ENCODE data around the gene C1RL. TPM values are rescaled to one million over a fixed set of nuclear protein-coding genes. Genes with fewer than 3 reads are reported as not detected.

The C1RL gene
- total and polyA plus RNA-seq, 4 donors, result 67.5 to 188 (median 124) TPM

DNA sequence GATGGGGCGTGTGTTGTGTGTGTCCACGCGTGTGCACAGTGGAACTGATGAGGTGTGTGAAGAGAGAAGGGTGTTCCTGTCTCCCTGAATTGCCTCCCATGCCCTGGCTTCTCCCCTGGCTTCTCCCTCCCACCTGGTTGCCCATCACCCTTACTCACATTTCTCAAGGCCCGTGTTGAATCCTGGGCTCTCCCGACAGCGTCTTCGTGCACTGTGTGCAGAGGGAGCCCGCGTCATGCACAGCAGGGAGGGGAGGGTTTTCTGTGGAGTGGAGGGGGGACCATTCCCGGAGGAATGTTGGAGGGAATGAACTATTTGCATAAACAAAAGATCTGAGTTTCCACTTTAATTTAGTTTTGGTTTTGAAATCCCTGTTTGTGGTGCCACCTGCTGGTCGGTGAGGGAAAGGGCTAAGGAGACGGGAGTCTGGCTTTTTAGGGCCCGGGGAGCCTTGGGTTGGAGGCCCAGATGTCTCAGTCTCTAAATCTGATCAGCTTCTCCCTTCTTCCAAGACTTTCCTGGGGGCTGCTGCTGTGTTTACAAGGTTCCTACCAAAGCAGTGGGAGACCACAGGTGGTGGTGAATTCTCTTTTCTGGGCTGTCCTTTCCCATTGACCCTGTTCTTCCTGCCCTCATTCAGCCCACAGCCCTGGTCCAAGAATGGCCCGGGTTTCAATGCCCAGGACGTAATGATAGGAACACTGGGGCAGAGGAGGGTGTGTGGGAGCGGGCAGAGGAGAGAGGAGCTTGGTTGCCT lies 16.6 kb downstream of the C1RL start, which contains the start of gene C1R (continued):
- TF ChIP-seq, protein P1, sequence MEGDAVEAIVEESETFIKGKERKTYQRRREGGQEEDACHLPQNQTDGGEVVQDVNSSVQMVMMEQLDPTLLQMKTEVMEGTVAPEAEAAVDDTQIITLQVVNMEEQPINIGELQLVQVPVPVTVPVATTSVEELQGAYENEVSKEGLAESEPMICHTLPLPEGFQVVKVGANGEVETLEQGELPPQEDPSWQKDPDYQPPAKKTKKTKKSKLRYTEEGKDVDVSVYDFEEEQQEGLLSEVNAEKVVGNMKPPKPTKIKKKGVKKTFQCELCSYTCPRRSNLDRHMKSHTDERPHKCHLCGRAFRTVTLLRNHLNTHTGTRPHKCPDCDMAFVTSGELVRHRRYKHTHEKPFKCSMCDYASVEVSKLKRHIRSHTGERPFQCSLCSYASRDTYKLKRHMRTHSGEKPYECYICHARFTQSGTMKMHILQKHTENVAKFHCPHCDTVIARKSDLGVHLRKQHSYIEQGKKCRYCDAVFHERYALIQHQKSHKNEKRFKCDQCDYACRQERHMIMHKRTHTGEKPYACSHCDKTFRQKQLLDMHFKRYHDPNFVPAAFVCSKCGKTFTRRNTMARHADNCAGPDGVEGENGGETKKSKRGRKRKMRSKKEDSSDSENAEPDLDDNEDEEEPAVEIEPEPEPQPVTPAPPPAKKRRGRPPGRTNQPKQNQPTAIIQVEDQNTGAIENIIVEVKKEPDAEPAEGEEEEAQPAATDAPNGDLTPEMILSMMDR (IDR thresholded peaks at IDR 0.05; ENCODE audit: low read depth, low read length, missing input control), result peak; percentile 99

DNA sequence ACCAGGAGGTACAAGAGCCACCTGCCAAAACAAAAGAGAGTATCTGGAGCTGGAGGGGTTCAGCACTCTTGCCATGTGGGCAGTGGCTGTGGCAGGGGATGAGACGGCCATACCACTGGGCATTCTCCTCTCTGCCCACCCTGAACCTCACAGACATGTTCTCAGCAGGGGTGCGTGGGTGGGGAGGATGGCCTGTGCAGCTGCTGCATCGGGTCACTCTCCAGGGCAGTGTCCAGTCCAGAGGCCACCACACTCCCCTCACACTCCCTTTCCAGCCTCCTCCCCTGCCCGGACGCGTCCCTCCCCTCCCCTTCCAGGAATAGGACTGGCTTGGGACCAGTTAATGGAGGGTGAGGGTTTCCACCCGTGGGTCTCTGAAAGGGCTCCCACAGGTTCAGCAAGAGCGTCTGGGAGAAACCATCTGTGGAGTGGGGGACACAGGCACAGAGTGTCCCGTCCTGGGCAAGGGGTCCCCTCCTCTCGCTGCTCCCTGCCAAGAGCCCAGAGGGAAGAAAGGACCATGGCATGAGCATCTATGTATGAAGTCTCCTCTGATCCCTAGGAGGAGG lies 17.3 kb downstream of the C1RL start:
- peaks cover 2 to 28% (median 21%) of the 10 kb centered on the region in 4 donors for H3K36me3 ChIP-seq (ENCODE audit: control insufficient read depth in 4 of 4, insufficient read depth in 3 of 4, low read depth in 1 of 4, low read length in 3 of 4)
- peak overlapping the region; percentile 63 to 87 (median 66) for H3K4me3 ChIP-seq (ENCODE audit: low read depth in 1 of 3, low read length in 3 of 3)
- H3K4me1 ChIP-seq (ENCODE audit: control insufficient read depth in 4 of 4, insufficient read depth in 4 of 4, low read length in 3 of 4), result peaks cover 8 to 43% (median 33%) of the 10 kb centered on the region in 4 donors
- no peaks in the 10 kb centered on the region for H3K27me3 ChIP-seq (ENCODE audit: control insufficient read depth in 4 of 4, insufficient read depth in 4 of 4, low read length in 3 of 4)
- DNase-seq (ENCODE audit: low spot score), result no peak
- WGBS, result 18% methylated on average over 10 of the region's 10 CpGs
- H3K27ac ChIP-seq (ENCODE audit: low read depth in 1 of 2, low read length in 2 of 2), result peak overlapping the region; percentile 64 to 89
- TF ChIP-seq FOXA2 (IDR thresholded peaks at IDR 0.05), result no peak
- TF ChIP-seq YY1 (IDR thresholded peaks at IDR 0.05), result peak; percentile 81
- TF ChIP-seq FOXA1 (IDR thresholded peaks at IDR 0.05), result no peak
- TF ChIP-seq EGR1 (IDR thresholded peaks at IDR 0.05; ENCODE audit: low read depth in 2 of 2), result peak; percentile 99
- peak in 1 of 2 donors; percentile 41 for TF ChIP-seq RAD21 (IDR thresholded peaks at IDR 0.05)
- peak; percentile 74 for TF ChIP-seq TAF1 (conservative IDR thresholded peaks at IDR 0.05)
- TF ChIP-seq, protein P1 (IDR thresholded peaks at IDR 0.05; ENCODE audit: low read depth, low read length, missing input control), result no peak
- TF ChIP-seq SP1 (IDR thresholded peaks at IDR 0.05), result peak; percentile 81
- TF ChIP-seq, protein P2, sequence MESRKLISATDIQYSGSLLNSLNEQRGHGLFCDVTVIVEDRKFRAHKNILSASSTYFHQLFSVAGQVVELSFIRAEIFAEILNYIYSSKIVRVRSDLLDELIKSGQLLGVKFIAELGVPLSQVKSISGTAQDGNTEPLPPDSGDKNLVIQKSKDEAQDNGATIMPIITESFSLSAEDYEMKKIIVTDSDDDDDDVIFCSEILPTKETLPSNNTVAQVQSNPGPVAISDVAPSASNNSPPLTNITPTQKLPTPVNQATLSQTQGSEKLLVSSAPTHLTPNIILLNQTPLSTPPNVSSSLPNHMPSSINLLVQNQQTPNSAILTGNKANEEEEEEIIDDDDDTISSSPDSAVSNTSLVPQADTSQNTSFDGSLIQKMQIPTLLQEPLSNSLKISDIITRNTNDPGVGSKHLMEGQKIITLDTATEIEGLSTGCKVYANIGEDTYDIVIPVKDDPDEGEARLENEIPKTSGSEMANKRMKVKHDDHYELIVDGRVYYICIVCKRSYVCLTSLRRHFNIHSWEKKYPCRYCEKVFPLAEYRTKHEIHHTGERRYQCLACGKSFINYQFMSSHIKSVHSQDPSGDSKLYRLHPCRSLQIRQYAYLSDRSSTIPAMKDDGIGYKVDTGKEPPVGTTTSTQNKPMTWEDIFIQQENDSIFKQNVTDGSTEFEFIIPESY (IDR thresholded peaks at IDR 0.05), result no peak
- TF ChIP-seq, protein P3, sequence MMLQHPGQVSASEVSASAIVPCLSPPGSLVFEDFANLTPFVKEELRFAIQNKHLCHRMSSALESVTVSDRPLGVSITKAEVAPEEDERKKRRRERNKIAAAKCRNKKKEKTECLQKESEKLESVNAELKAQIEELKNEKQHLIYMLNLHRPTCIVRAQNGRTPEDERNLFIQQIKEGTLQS (IDR thresholded peaks at IDR 0.05), result peak; percentile 6
- TF ChIP-seq, protein P4, sequence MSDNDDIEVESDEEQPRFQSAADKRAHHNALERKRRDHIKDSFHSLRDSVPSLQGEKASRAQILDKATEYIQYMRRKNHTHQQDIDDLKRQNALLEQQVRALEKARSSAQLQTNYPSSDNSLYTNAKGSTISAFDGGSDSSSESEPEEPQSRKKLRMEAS (IDR thresholded peaks at IDR 0.05), result no peak
- peak; percentile 60 to 66 for TF ChIP-seq JUND (IDR thresholded peaks at IDR 0.05)
- peak; percentile 84 for TF ChIP-seq NR2F2 (IDR thresholded peaks at IDR 0.05)
- TF ChIP-seq RXRA (IDR thresholded peaks at IDR 0.05), result peak; percentile 90
- peak; percentile 82 for TF ChIP-seq HNF4G (IDR thresholded peaks at IDR 0.05)
- peak; percentile 95 to 97 for TF ChIP-seq HNF4A (conservative IDR thresholded peaks at IDR 0.05)
- no peak for TF ChIP-seq GABPA (IDR thresholded peaks at IDR 0.05 in 1 of 2, conservative IDR thresholded peaks at IDR 0.05 in 1 of 2)
- TF ChIP-seq, protein P5, sequence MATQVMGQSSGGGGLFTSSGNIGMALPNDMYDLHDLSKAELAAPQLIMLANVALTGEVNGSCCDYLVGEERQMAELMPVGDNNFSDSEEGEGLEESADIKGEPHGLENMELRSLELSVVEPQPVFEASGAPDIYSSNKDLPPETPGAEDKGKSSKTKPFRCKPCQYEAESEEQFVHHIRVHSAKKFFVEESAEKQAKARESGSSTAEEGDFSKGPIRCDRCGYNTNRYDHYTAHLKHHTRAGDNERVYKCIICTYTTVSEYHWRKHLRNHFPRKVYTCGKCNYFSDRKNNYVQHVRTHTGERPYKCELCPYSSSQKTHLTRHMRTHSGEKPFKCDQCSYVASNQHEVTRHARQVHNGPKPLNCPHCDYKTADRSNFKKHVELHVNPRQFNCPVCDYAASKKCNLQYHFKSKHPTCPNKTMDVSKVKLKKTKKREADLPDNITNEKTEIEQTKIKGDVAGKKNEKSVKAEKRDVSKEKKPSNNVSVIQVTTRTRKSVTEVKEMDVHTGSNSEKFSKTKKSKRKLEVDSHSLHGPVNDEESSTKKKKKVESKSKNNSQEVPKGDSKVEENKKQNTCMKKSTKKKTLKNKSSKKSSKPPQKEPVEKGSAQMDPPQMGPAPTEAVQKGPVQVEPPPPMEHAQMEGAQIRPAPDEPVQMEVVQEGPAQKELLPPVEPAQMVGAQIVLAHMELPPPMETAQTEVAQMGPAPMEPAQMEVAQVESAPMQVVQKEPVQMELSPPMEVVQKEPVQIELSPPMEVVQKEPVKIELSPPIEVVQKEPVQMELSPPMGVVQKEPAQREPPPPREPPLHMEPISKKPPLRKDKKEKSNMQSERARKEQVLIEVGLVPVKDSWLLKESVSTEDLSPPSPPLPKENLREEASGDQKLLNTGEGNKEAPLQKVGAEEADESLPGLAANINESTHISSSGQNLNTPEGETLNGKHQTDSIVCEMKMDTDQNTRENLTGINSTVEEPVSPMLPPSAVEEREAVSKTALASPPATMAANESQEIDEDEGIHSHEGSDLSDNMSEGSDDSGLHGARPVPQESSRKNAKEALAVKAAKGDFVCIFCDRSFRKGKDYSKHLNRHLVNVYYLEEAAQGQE (IDR thresholded peaks at IDR 0.05), result peak; percentile 69
- H3K9ac ChIP-seq (ENCODE audit: low read depth in 1 of 2, low read length in 2 of 2), result peak overlapping the region; percentile 75 to 78
- H3K9me3 ChIP-seq (ENCODE audit: control insufficient read depth in 4 of 4, low read length in 3 of 4), result no peaks in the 10 kb centered on the region
